ENCODE measurements around the gene NCF4.

NCF4 gene

DNA sequence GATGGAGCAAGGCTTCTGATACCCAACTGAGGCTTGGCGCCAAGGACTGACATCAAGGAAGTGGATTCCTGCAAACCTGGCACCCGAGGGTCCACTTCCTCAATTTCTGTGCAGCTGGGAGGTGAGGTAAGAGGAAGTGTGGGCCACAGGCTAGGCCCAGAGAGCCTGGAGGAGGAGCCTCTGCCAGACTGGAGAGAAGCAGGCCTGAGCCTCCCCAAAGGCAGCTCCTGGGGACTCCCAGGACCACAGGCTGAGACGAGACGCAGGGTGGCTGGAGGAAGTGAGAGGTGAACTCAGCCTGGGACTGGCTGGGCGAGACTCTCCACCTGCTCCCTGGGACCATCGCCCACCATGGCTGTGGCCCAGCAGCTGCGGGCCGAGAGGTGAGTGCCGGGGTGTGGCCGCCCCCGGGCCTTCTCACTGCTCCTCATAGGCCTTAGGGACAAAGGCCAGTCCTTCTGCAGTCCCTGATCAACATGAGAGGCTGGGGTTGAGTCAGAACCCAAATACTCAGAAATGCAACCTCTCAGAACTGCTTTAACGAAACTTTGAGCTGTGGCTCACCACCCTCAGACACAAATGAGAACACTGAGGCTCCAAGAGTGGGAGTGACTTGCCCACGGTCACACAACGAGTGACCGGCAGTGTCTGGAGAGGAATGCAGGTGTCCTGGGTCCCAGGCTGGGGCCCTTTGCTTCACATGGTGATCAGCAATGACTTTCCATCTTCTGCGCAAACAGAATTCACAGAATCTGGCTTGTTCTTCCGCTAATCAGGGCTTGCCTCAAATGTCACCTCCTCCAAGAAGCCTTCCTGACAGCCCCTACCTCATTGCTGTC is at the start of gene NCF4:
Gene NCF4, plus strand, starts transcription at position 186 of the 839 bp plus-strand sequence. Its CDS starts 166 bp downstream, at position 352.
- DNase-seq, result no peak

DNA sequence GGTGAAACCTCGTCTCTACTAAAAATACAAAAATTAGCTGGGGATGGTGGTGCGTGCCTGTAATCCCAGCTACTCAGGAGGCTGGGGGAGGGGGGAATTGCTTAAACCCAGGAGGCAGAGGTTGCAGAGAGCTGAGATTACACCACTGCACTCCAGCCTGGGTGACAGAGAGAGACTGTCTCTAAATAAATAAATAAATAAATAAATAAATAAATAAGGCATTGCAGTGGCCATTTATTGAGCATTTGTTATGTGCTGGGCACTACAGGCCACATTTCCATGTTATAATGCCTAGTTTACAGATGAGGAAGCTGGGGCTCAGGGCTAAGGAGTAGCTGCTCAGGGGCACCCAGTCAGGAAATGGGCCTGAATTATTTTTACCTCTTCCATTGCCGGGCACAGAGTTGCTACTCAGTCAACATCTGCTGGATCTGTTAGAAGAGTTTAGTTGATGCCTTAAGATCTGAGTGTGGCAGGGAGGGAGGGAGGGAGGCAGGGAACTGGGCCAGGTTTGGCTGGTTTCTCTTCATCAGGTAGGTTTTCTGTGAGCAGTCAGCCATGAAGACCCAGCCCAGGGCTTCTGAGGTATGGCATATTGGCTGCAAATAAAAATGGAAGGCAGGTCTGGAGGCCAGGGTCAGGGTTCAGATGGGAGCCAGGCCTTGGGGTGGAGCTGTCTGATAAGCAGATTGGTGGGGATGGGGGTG is 49.6 kb upstream of the NCF4 start:
- no peak for DNase-seq

DNA sequence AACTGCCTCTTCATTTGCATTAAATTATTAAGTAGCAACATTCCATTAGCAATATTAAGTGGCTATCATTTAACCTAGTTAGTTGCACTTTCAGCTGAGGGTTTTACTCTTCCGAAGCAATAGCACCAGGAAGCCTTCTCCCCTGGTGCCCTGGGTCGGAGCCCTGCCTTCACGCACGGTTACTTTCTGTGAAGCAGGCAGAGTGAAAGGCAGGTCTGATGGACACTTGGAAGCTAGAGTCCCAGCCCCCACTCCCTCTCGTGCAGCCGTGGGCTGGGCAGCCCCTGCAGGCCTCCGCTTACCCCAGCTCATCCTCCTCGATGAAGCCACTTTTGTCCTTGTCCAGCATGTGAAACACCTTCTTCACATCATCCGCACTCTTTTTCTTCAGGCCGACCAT is 46.0 kb upstream of the NCF4 start:
- no peak for DNase-seq

DNA sequence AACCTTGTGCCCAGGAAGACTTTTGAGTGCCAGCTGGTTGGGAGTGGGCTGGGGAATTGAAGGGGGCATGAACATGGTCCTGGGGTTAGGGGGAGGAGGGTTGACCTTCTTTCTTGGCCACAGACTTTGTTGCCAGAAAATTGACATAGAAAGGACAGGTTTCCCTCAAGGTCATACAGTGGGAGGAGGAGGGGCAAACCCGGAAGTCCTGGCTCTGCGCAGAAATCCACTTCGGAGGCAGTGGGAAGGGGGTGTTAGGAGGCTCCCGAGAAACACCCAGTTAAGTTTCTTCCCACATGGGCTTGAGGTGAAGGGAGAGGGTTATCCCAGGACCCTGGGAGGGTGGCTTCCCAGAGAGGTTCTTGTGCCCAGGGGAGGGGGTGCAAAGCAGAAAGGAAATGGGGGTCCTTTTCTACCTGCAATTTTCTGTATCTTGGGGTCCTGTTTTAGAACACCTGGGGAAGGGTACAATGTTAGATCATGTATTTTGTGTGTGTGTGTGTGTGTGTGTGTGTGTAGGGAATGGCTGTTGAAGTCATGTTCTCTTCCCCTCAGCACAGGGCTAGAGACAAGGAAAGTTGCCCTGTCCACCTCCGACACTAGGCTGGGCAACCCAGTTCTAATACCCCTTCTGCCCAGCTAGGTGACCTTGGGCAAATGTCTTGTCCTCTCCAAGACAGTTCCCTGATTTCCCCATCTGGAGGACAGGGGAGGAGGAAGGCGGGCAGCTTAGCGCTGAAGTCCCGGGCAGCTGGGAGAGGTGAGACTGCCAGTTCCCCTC is 45.1 kb upstream of the NCF4 start:
- no peak for DNase-seq

DNA sequence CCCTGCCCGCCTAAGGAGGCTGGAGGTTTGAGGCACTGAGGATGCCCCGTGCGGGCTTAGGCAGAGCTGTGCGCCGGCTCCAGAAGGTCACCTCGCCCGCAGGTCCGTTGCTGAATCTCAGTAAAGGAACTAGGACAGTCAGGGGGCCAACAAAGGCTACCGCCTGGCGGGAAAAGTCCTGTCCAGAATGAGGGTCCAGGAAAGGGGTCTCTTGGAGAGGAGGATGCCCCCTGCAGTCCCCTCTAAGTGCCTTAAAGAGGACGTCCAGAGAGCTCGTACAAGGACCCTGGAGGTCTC is 44.5 kb upstream of the NCF4 start:
- DNase-seq, result no peak

DNA sequence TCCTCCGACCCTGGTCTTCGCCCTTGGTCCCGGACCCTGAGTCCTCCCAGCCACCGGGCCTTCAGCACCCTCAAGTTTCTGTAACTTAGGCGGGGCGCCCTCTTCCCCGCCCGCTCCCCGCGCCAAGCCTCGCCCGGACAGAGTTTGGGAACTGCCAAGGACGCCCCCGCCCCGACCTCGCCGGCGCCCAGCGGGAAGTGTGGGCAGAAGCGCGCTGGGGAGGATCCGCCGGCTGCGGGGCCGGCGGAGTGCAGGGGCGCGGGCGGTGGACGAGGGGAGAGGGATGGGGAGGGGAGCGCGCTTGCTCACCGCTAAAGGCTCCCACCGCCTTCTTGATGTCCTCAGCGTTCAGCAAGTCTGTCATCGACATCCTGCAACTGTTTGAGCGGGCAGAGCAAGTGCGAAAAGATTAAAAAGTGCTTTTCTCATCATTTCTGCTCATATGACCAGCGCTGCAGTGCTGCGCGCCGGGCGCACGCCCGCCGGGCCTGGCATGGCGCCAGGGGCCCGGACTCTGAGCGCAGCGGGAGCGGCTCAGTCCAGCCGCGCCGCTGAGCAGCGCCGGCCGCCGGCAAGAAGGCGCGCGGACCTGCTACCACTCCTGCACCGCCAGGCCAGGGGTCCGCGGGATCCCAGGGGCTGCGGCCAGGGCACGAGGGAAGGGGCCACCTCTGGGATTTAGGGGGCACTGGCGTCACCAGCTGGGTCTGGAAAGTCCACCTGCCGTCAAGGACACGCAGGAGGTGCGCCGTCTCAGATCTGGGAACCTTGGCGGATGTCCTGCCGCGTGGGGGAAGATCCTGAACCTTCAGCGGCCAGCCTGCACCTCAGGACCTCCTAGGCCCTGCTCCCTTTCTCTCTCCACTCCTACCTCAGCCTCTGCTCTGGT is 43.9 kb upstream of the NCF4 start, which contains the start of gene PVALB:
Gene PVALB, minus strand, starts transcription at position 400 of the 889 bp plus-strand sequence. Its CDS starts 30 bp downstream, at position 370.
- no peak for DNase-seq

DNA sequence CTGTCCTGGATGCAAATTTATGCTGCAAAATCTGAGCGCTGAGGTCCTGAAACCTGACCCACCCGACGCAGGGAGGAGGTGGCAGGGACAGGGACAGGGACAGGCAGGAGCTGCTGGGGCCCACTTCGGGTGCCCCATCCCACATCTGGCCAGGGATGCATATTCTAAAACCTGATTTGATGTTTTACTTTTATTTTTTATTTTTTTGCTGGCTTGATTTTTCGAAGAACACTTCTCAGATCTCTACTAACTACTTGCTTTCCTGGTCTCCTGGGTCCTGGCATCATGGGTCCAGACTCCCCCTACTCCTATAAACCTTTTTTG is 43.3 kb upstream of the NCF4 start:
- DNase-seq, result no peak

DNA sequence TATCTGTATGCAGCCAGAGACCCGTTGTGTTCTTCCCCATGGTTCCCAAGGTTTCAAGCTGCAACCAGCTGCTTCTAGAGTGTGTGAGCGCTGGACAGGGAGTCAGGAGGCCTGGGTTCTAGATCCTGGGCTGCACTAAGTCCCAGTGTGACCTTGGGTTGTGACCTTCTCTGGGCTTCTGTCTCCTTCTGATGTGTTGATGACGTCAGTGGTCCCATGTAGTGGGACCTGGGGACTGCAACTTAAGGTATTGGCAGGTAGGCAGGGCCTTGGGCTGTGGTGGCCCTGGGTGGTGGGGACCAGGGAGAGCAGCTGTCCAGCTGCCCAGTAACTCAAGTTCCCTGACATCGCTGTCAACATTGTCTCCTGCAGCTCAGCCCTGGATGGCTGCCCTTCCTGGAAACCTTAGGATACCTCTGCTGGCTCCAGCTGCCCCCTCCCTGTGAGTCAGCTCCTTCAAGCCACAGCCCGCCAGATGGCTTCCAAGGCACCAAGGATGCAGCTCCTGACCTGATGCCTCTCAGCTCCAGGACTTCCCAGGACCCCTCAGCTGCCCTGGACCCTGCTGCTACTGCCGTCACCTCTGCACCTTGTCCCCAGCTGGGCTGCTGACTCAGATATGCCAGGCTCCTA is 42.7 kb upstream of the NCF4 start:
- DNase-seq, result no peak

DNA sequence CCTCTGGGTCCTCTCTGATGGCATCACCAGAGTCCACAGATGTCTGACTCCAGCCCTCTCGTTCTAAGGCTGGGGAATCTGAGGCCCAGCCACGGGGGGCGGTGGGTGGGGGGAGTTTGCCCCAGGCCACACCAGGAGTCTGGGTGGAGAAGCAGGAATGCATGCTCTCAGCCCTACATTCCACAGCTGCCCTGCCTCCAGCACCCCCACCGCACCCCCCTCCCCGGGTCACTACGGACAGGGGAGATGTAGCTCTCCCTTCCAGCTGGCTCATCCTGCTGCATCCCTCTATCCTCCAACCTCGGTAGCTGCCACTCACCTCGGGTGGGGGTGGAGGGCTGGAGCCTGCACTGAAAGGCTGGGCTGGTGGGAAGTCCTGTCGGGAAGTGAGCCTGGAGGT is 41.7 kb upstream of the NCF4 start:
- no peak for DNase-seq

DNA sequence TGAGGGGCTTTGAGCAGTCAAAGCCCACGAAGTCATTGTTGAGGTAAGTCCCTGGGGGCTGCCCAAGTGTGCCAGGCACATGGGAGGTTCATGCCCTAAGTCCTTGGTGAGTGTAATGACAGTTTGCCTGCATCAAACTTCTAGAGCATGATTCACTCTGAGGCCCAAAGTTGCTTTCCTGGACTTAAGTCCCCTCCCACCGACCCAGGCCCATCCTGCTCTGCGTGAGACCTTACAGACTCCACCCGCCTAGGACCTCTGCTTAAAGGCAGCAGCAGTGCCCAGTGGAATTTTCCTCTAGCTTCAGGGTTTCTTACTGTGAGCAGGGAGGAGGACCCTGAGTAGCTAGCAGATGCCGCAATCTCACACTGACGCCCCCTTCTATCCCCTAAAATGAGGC is 38.2 kb upstream of the NCF4 start:
- DNase-seq, result no peak

DNA sequence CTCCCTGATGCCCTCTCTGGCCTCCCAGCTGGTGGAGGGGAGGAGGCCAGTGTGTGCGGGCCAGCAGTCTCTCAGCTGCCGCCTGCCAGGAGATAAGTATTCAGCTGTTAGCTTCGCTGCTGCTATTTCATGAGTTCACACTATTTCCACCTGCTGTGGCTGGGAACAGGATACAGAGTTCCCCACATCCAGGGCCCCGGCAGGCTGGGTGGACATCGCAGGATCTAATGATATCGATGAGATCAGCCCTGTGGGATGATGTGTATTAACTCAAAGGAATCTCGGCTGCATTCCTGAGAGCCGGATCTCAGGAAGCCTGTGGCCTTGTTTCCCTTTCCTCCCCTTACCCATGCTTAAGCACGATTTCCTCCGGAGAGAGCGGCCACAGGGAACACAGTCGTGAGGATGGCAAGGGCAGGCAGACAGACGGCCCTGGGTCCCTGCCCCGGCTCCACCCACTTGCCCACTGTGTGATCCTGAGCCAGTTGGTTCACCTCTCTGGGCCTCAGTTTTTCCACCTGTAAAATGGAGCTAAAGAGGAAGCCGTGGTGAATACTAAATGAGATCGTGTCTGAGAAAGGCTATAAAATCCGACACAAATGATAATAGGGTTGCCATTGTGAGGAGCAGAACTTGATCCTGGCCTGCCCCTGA is 37.5 kb upstream of the NCF4 start:
- no peak for DNase-seq

DNA sequence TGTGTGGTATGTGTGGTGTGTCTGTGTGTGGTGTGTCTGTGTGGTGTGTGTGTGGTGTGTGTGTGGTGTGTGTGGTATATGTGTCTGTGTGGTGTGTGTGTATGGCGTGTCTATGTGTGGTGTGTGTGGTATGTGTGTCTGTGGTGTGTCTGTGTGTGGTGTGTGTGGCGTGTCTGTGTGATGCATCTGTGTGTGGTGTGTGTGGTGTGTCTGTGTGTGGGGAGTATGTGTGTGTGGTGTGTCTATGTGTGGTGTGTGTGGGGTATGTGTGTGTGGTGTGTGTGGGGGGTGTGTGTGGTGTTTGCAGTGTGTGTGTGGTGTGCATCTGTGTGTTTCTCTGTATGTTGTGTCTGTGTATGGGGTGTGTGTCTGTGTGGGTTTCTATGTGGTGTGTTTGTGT is 36.2 kb upstream of the NCF4 start:
- DNase-seq, result no peak

DNA sequence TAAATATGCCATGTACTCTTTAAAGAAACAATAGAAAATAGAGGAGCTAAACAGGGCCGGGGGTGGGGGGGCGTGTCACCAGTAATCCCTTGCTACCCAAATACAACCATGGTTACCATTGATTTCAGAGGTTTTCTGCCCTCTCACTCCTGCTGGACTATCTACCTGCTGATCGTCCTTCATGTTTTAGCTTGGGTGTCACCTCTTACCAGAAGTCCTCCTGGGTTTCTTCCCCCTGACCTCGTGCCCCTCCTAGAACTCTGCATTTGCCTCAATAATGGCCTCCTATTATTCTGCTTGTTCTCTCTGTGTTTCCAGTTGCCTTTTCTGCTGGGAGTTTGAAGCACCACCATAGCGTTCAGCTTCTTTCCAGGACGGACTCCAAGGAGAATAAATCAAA is 34.5 kb upstream of the NCF4 start:
- DNase-seq, result no peak

DNA sequence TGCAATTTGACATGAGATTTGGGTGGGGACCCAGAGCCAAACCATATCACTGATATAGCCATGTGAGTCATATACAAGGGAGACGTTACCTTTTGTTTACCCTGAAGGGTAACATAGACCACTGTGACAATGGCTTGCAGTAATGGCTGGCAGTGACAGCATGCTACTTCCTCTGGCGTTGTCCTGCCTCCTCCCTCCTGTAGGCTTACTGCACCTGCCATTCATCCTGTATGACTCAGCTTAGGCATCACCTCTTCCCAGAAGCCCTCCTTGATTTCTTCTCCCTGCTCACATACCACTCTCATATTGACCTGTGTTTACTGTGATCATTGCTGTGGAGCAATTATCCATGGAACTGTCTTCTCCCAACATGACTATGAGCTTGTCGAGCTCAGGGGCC is 32.0 kb upstream of the NCF4 start:
- no peak for DNase-seq

DNA sequence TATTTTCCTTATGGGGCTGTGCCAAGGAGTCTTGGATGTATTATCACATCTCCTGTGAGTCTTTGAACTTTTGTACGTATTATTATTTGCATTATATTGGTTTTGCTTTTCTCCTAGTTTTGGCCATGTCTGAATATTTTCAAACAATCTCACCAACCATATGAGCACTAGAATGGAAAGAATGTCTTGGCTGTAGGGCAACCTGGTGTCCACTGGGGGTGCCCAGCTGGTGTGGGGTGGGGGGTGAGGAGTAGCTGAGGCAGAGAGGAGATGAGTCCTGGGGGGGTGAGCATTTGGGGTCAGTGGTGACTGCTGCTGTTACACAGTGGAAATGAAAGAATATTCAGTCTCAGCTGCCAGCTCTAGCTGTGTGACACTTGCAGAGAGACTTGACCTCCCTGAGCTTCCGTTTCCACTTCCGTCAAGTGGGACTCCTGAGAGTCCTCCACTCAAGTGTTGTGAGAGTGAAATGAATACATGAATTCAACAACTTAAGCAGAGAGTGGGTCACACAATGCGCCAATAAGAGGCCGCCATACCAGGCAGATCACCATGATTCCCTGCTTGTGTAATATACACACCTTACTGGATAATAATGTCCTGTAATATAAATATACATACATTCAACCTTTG is 31.3 kb upstream of the NCF4 start:
- peak; percentile 35 for DNase-seq

DNA sequence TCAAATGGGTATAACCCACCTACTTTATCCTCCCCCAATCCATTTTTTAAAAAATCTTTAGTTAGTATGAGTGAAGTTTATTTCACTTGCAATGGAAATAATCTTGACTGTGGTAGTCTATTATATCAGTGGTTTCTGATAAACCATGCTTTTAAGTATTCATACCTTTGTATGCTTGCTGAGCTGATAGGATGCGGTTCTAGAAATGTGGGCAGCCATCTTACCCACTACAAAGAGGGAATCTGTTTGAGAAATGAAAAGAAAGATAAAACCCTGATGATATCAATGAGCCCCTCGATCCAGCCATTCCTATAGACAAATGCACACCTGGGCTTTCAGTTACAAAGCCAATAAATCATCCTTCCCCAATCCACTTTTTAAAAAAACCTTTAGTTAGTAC is 30.2 kb upstream of the NCF4 start:
- no peak for DNase-seq

DNA sequence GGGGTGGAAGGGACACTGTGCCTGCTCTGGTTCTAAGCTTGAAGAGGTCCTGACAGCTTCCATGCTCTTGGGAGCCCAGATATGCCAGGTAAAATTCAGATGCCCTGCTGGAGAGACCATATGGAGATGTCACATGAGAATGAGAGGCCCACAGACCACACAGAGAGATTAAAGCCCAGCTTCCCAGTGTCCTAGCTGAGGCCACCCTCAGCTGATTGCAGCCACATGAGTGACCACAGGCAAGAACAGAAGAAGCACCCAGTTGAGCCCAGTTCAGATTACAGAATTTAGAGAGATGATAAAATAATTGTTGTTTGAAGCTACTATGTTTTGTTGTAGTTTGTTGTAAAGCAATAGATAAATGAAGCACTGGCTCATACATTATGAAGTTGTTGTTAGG is 29.6 kb upstream of the NCF4 start:
- DNase-seq, result no peak

DNA sequence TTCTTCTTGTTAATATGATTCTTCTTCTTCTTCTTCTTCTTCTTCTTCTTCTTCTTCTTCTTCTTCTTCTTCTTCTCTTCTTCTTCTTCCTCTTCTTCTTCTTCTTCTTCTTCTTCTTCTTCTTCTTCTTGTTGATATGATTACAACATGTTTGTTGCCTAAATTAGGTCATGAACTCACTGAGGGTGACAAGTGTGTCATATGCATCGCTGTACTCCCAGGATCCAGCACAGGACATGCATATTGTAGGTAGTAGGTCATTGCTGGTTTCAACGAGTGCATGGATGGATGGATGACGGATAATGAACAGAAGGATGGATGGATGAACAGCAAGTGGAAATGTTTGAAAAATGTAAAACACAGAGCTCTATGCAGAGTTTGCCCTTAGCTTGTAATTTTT is 29.1 kb upstream of the NCF4 start:
- no peak for DNase-seq

DNA sequence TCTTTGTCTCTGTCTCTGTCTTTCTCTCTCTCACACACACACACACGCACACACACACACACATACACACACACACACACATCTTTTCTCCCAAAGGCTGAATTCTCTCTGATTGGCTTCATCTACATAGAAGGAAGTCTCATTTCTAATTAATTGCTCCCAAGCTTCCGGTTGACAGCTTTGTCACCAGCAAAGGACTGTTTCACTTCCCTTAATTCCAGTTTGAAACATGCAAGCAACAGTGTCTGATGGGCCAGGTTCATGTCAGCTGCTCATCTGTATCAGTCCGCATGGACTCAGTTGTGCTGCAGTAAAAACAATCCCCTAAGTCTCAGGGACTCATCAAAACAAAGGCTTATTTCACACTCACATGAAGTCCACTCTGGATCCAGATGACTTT is 27.7 kb upstream of the NCF4 start:
- no peak for DNase-seq

DNA sequence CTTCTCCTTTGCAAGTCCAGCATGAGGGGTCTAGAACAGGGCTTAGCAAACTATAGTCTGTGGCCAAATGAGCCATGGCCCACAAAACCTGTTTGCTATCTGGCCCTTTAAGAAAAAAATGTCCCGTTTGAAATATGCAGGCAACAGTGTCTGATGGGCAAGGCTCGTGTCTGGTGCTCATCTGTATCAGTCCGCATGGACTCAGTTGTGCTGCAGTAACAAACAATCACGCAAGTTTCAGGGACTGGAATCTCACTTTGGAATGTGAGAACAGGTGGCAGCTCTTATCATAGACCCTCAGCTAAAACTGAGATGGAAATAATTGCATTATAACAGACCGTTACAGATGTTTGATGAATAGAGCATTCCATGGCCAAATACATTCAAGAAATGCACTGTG is 24.9 kb upstream of the NCF4 start:
- no peak for DNase-seq
